Esophagus squamous epithelium (tissue), 4 donors: ENCODE measurements around the gene MRPL21.

ENCODE experiments used
- POLR2A ChIP-seq, 4 donors: fragments of 450-650 bp; IDR thresholded peaks; one replicate each; pipeline ENCODE4 v1.6.1; 2017; ENCODE audit warnings: antibody characterized with exemption in 4 of 4, mild to moderate bottlenecking in 4 of 4, moderate library complexity in 3 of 4
- TF ChIP-seq, protein P1 (sequence below), 6 experiments: fragments of 450-650 bp in 4 of 6; fragments of 200-600 bp in 2 of 6; sonication (generic) in 2 of 6; IDR thresholded peaks; one replicate each; pipeline ENCODE4 v1.5.1; 2016 to 2019; ENCODE audit warnings: antibody characterized with exemption in 6 of 6, mild to moderate bottlenecking in 4 of 6, moderate library complexity in 4 of 6

GRCh38 chr11:68923614-68924013, 20.0 kb upstream of the MRPL21 start:
- TF ChIP-seq, protein P1, sequence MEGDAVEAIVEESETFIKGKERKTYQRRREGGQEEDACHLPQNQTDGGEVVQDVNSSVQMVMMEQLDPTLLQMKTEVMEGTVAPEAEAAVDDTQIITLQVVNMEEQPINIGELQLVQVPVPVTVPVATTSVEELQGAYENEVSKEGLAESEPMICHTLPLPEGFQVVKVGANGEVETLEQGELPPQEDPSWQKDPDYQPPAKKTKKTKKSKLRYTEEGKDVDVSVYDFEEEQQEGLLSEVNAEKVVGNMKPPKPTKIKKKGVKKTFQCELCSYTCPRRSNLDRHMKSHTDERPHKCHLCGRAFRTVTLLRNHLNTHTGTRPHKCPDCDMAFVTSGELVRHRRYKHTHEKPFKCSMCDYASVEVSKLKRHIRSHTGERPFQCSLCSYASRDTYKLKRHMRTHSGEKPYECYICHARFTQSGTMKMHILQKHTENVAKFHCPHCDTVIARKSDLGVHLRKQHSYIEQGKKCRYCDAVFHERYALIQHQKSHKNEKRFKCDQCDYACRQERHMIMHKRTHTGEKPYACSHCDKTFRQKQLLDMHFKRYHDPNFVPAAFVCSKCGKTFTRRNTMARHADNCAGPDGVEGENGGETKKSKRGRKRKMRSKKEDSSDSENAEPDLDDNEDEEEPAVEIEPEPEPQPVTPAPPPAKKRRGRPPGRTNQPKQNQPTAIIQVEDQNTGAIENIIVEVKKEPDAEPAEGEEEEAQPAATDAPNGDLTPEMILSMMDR (IDR thresholded peaks at IDR 0.05): no peak
- TF ChIP-seq POLR2A (IDR thresholded peaks at IDR 0.05): no peak
